Trophoblast cell (in vitro differentiated cells and primary cell): ENCODE measurements around the gene CPTP.

Experiments used
- DNase-seq, 2 donors: peaks; one replicate each; pipeline ENCODE4 v3.0.0-alpha.2; 2016
- H2AFZ ChIP-seq: 2 replicates; pipeline ENCODE4 v1.6.1; 2013; ENCODE audit warnings: low read length, moderate library complexity, mild to moderate bottlenecking; ENCODE audit not compliant: insufficient read depth, poor library complexity
- H2AK5ac ChIP-seq: 2 replicates; pipeline ENCODE4 v1.6.1; 2013; ENCODE audit warnings: mild to moderate bottlenecking, low read length
- H2BK120ac ChIP-seq: 2 replicates; pipeline ENCODE4 v1.6.1; 2013; ENCODE audit warnings: low read length, mild to moderate bottlenecking, moderate library complexity; ENCODE audit not compliant: insufficient read depth, poor library complexity
- H2BK12ac ChIP-seq: 2 replicates; pipeline ENCODE4 v1.6.1; 2013; ENCODE audit warnings: mild to moderate bottlenecking, low read length, moderate library complexity
- H2BK5ac ChIP-seq: 2 replicates; pipeline ENCODE4 v1.6.1; 2013; ENCODE audit warnings: low read length, low read depth, moderate library complexity, mild to moderate bottlenecking; ENCODE audit not compliant: poor library complexity
- H3K14ac ChIP-seq: 2 replicates; pipeline ENCODE4 v1.6.1; 2013; ENCODE audit warnings: mild to moderate bottlenecking, low read length
- H3K18ac ChIP-seq: 2 replicates; pipeline ENCODE4 v1.6.1; 2013; ENCODE audit warnings: mild to moderate bottlenecking, low read length
- H3K23ac ChIP-seq: 2 replicates; pipeline ENCODE4 v1.6.1; 2013; ENCODE audit warnings: low read length
- H3K27ac ChIP-seq: 2 replicates; pipeline ENCODE4 v1.5.1; 2013; ENCODE audit warnings: low read depth, mild to moderate bottlenecking, inconsistent platforms, low read length, moderate library complexity
- H3K27me3 ChIP-seq: 2 replicates; pipeline ENCODE4 v1.6.1; 2013; ENCODE audit warnings: inconsistent platforms, mild to moderate bottlenecking, low read length, moderate library complexity; ENCODE audit not compliant: insufficient read depth
- H3K36me3 ChIP-seq, 2 experiments: 1 replicate in 1 of 2; 2 replicates in 1 of 2; pipeline ENCODE4 v1.6.1; 2013; ENCODE audit warnings: low read length in 2 of 2, mild to moderate bottlenecking in 2 of 2, moderate library complexity in 1 of 2; ENCODE audit not compliant: insufficient read depth in 2 of 2, control insufficient read depth in 1 of 2
- H3K4ac ChIP-seq: 2 replicates; pipeline ENCODE4 v1.6.1; 2013; ENCODE audit warnings: low read depth, mild to moderate bottlenecking, low read length, moderate library complexity
- H3K4me1 ChIP-seq, 2 experiments: 1 replicate in 1 of 2; 2 replicates in 1 of 2; pipeline ENCODE4 v1.6.1; 2013; ENCODE audit warnings: low read length in 2 of 2, mild to moderate bottlenecking in 2 of 2, moderate library complexity in 1 of 2; ENCODE audit not compliant: insufficient read depth in 2 of 2, control insufficient read depth in 1 of 2
- H3K4me2 ChIP-seq: 2 replicates; pipeline ENCODE4 v1.6.1; 2013; ENCODE audit warnings: inconsistent platforms, mild to moderate bottlenecking, low read length, moderate library complexity
- H3K4me3 ChIP-seq: 2 replicates; pipeline ENCODE4 v1.5.1; 2013; ENCODE audit warnings: mild to moderate bottlenecking, low read depth, low read length, inconsistent platforms
- H3K79me1 ChIP-seq: one replicate; pipeline ENCODE4 v1.6.1; 2013; ENCODE audit warnings: low read length
- H3K79me2 ChIP-seq: 2 replicates; pipeline ENCODE4 v1.6.1; 2013; ENCODE audit warnings: low read length, mild to moderate bottlenecking; ENCODE audit not compliant: control insufficient read depth, insufficient read depth, poor library complexity
- H3K9ac ChIP-seq: 2 replicates; pipeline ENCODE4 v1.6.1; 2013; ENCODE audit warnings: mild to moderate bottlenecking, low read length
- H3K9me3 ChIP-seq: 2 replicates; pipeline ENCODE4 v1.6.1; 2013; ENCODE audit warnings: low read depth, mild to moderate bottlenecking, control low read depth, inconsistent platforms, low read length; ENCODE audit not compliant: insufficient read depth
- H4K12ac ChIP-seq: 2 replicates; pipeline ENCODE4 v1.6.1; 2013; ENCODE audit warnings: low read depth, mild to moderate bottlenecking, low read length, moderate library complexity
- H4K8ac ChIP-seq: 2 replicates; pipeline ENCODE4 v1.6.1; 2013; ENCODE audit warnings: low read depth, mild to moderate bottlenecking, low read length, moderate library complexity
- H4K91ac ChIP-seq: one replicate; pipeline ENCODE4 v1.6.1; 2013; ENCODE audit warnings: low read depth, mild to moderate bottlenecking, low read length, moderate library complexity
- WGBS: extraction: QIAGEN DNeasy Blood & Tissue Kit; methylation state at CpG from one replicate; pipeline ENCODE4 v1.1.7; 2013; ENCODE audit warnings: missing lambda C conversion rate; ENCODE audit not compliant: insufficient read length, insufficient coverage; ENCODE audit errors: extremely low coverage; 5-methylcytosine and 5-hydroxymethylcytosine counted together

Gene CPTP

GRCh38 chr1:1308756-1309250, 15.8 kb upstream of the CPTP start:
- H2BK12ac ChIP-seq, result no peak overlapping the region

GRCh38 chr1:1309251-1310108, 15.1 kb upstream of the CPTP start:
- H3K4me1 ChIP-seq, result peaks cover 32 to 38% of the 10 kb centered on the region in 2 experiments
- peak overlapping the region; percentile 78 for H2BK5ac ChIP-seq
- peak overlapping the region; percentile 67 for H4K8ac ChIP-seq
- DNase-seq, result peak; percentile 59 to 69
- peaks cover 26% of the 10 kb centered on the region for H3K79me1 ChIP-seq
- peak overlapping the region; percentile 2 for H2BK12ac ChIP-seq
- peak overlapping the region; percentile 92 for H3K4me3 ChIP-seq
- peaks cover 49 to 50% of the 10 kb centered on the region in 2 experiments for H3K36me3 ChIP-seq
- H3K9me3 ChIP-seq, result no peaks in the 10 kb centered on the region
- H3K27ac ChIP-seq, result peak overlapping the region; percentile 75
- peak overlapping the region; percentile 88 for H3K9ac ChIP-seq
- H3K79me2 ChIP-seq, result peaks cover 24% of the 10 kb centered on the region
- peak overlapping the region; percentile 73 for H2AK5ac ChIP-seq
- no peak overlapping the region for H3K23ac ChIP-seq
- peak overlapping the region; percentile 91 for H3K4me2 ChIP-seq
- peak overlapping the region; percentile 64 for H2BK120ac ChIP-seq
- H4K12ac ChIP-seq, result peak overlapping the region; percentile 79
- peak overlapping the region; percentile 92 for H3K18ac ChIP-seq
- H3K4ac ChIP-seq, result peak overlapping the region; percentile 70
- H4K91ac ChIP-seq, result peak overlapping the region; percentile 87
- H3K27me3 ChIP-seq, result no peaks in the 10 kb centered on the region
- no CpG with 5 or more reads among the region's 57 CpGs for WGBS
- peak overlapping the region; percentile 92 for H3K14ac ChIP-seq
- peak overlapping the region; percentile 24 for H2AFZ ChIP-seq

More at GRCh38 chr1:1308756-1309250, 15.8 kb upstream of the CPTP start:
- H3K27ac ChIP-seq, result peak overlapping the region; percentile 75
- H3K18ac ChIP-seq, result peak overlapping the region; percentile 92
- peak overlapping the region; percentile 88 for H3K9ac ChIP-seq
- H4K91ac ChIP-seq, result peak overlapping the region; percentile 87
- peak overlapping the region; percentile 78 for H2BK5ac ChIP-seq
- no CpG with 5 or more reads among the region's 66 CpGs for WGBS
- H2AK5ac ChIP-seq, result peak overlapping the region; percentile 73
- peak overlapping the region; percentile 91 for H3K4me2 ChIP-seq
- no peaks in the 10 kb centered on the region for H3K27me3 ChIP-seq
- no peaks in the 10 kb centered on the region for H3K9me3 ChIP-seq
- peaks cover 43 to 44% of the 10 kb centered on the region in 2 experiments for H3K36me3 ChIP-seq
- no peak overlapping the region for H3K23ac ChIP-seq
- H3K79me2 ChIP-seq, result peaks cover 26% of the 10 kb centered on the region
- peak overlapping the region; percentile 64 for H2BK120ac ChIP-seq
- peak overlapping the region; percentile 92 for H3K14ac ChIP-seq
- H3K4ac ChIP-seq, result peak overlapping the region; percentile 70
- H3K4me3 ChIP-seq, result peak overlapping the region; percentile 92
- peaks cover 39 to 44% of the 10 kb centered on the region in 2 experiments for H3K4me1 ChIP-seq
- peaks cover 28% of the 10 kb centered on the region for H3K79me1 ChIP-seq
- peak overlapping the region; percentile 67 for H4K8ac ChIP-seq
- no peak for DNase-seq
- peak overlapping the region; percentile 79 for H4K12ac ChIP-seq
- peak overlapping the region; percentile 58 for H2AFZ ChIP-seq

- H3K79me1 ChIP-seq, result peaks cover 22% of the 10 kb centered on the region
- H3K4me1 ChIP-seq, result peaks cover 27 to 33% of the 10 kb centered on the region in 2 experiments
- no peak overlapping the region for H2BK12ac ChIP-seq
- no peak overlapping the region for H4K8ac ChIP-seq
- no peak overlapping the region for H2AK5ac ChIP-seq
- peaks cover 23% of the 10 kb centered on the region for H3K79me2 ChIP-seq
- H4K91ac ChIP-seq, result no peak overlapping the region
- H3K27ac ChIP-seq, result no peak overlapping the region
- WGBS, result no CpG with 5 or more reads among the region's 3 CpGs
- H3K9ac ChIP-seq, result no peak overlapping the region
- H2BK5ac ChIP-seq, result no peak overlapping the region
- no peaks in the 10 kb centered on the region for H3K27me3 ChIP-seq
- no peak overlapping the region for H3K23ac ChIP-seq
- DNase-seq, result no peak
- peak overlapping the region; percentile 19 for H3K18ac ChIP-seq
- H2AFZ ChIP-seq, result no peak overlapping the region
- H3K4me2 ChIP-seq, result peak overlapping the region; percentile 91
- H3K9me3 ChIP-seq, result no peaks in the 10 kb centered on the region
- H3K14ac ChIP-seq, result no peak overlapping the region
- H3K36me3 ChIP-seq, result peaks cover 55 to 56% of the 10 kb centered on the region in 2 experiments
- no peak overlapping the region for H2BK120ac ChIP-seq
- no peak overlapping the region for H3K4ac ChIP-seq
- no peak overlapping the region for H4K12ac ChIP-seq
- H3K4me3 ChIP-seq, result no peak overlapping the region
These were observed 14.6 kb upstream of the CPTP start for GRCh38 chr1:1310109-1310385.

GRCh38 chr1:1310476-1311053, 14.0 kb upstream of the CPTP start:
- no peak overlapping the region for H4K91ac ChIP-seq
- no peaks in the 10 kb centered on the region for H3K9me3 ChIP-seq
- WGBS, result no CpG with 5 or more reads among the region's 21 CpGs
- H3K79me1 ChIP-seq, result peaks cover 18% of the 10 kb centered on the region
- H2BK12ac ChIP-seq, result no peak overlapping the region
- peaks cover 59 to 60% of the 10 kb centered on the region in 2 experiments for H3K36me3 ChIP-seq
- no peak overlapping the region for H4K8ac ChIP-seq
- no peak overlapping the region for H3K9ac ChIP-seq
- H3K14ac ChIP-seq, result no peak overlapping the region
- H3K4me1 ChIP-seq, result peaks cover 22 to 28% of the 10 kb centered on the region in 2 experiments
- no peak overlapping the region for H3K4me2 ChIP-seq
- H3K4me3 ChIP-seq, result no peak overlapping the region
- H2AFZ ChIP-seq, result no peak overlapping the region
- no peak overlapping the region for H3K18ac ChIP-seq
- no peak overlapping the region for H3K27ac ChIP-seq
- H2BK120ac ChIP-seq, result no peak overlapping the region
- no peak overlapping the region for H3K23ac ChIP-seq
- no peaks in the 10 kb centered on the region for H3K27me3 ChIP-seq
- peaks cover 19% of the 10 kb centered on the region for H3K79me2 ChIP-seq
- H3K4ac ChIP-seq, result no peak overlapping the region
- no peak overlapping the region for H4K12ac ChIP-seq
- DNase-seq, result peak in 1 of 2 donors; percentile 16
- no peak overlapping the region for H2BK5ac ChIP-seq
- H2AK5ac ChIP-seq, result no peak overlapping the region
